ENCODE measurements around the gene ADAMTS17.

Gene ADAMTS17

GRCh38 chr15:100276506-100276905, 65.3 kb downstream of the ADAMTS17 start:
- no peak for DNase-seq (ENCODE audit: low read depth in 3 of 3)

DNA sequence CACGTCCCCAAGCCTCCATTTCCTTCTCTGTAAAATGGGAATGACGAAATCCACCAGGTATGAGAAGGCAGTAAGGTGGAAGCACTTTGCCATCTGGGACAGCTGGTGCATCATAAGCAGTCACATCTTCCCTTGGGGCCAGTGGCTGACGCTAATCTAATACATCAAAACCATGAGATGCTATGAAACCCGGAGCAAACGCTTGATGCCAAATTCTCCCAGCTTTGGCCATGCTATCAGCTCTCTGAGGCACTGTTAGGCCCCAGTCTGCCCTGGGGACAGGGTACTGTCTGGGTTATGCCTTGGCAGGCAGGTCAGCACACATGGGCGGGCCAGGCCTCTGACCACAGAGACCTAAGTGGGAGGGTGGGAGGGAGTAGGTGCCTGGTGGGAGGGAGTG, 66.1 kb downstream of the ADAMTS17 start:
- DNase-seq (ENCODE audit: low read depth in 3 of 3) = no peak

DNA sequence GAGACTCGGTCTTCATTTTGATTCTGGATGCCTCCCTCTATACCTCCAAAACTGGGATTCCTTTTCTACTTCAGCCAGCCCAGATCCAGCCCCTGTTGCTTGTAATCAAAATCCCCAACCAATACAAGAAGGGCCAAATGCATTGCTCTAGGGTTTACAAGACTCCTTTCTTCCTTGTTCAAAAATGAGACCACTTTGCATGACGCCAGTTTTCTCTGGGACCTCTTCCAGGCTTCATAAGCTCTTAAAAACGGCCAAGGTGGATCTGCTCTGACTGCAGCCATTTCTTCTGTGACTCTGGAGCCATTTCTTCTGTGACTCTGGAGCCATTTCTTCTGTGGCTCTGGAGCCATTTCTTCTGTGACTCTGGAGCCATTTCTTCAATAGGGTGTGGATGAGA, 71.9 kb downstream of the ADAMTS17 start:
- no peak for DNase-seq (ENCODE audit: low read depth in 3 of 3)

DNA sequence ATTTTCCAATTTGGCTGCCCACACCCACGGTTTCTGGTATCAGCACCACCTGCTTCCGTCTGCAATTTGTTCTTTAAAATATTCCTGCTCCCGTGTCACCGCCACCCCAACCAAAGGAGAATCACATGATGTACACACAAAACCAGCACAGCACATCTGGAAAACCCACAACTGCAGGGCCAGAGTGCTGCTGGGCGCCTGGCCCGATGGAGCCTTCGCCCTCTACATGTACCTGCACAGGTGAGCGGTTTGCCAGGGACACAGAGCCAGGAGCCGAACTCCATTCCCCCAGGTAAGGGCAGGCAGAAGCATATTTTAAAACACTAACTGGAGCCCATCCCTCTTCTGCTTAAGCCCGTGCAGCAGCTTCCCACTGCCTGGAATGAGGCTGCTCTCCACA, 75.6 kb downstream of the ADAMTS17 start:
- DNase-seq (ENCODE audit: low read depth in 3 of 3) = no peak

DNA sequence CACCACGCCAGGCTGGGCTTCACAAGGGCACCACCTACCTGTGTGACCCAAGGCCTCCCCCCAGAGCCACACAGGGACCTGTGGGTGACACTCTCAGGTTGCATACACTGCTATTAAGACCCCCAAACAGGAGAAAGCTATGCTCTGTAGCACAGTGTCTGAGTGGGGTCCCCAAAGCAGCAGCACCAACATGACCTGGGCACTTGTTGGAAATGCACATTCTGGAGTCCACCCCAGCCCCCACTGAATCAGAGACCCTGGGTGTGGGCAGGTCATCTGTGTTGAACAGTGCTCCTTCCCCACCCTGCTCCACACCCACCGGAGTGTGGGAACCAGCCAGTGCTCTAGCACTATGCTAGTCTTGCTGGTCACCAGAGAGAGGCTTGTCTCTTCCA, 76.1 kb downstream of the ADAMTS17 start:
- DNase-seq (ENCODE audit: low read depth in 3 of 3) = no peak

DNA sequence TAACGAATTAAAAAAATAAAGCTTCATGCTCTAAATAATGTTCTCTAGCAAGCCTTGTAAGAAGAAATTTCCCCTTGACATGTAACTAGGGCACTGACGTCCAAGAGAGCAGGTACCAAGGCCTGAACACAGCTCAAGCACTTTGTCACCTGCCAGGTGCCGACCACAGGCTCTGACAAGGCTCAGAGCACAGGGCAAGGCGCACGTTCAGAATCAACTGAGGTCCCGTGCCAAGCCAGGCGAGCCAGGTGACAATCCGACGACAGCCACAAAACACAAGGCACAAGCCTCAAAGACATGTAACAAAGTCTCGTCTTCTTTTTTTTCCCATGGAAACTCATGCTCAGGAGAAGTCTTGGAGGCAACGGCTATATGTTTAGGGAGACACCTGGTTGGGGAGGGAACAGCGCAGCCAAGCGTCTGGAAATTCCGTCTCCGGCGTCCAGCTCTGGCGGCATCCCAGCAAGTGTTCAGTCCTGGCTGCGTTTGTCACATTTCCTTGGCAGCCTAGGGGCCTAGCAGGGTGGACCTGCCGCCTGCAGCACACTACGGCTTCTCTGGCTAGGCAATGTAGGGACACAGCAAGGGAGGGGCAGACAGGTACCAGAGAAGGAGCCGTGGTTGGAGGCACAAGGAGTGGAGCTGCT, 76.7 kb downstream of the ADAMTS17 start:
- no peak for DNase-seq (ENCODE audit: low read depth in 3 of 3)

GRCh38 chr15:100263721-100264455, 77.9 kb downstream of the ADAMTS17 start:
- DNase-seq (ENCODE audit: low read depth in 3 of 3) = no peak

DNA sequence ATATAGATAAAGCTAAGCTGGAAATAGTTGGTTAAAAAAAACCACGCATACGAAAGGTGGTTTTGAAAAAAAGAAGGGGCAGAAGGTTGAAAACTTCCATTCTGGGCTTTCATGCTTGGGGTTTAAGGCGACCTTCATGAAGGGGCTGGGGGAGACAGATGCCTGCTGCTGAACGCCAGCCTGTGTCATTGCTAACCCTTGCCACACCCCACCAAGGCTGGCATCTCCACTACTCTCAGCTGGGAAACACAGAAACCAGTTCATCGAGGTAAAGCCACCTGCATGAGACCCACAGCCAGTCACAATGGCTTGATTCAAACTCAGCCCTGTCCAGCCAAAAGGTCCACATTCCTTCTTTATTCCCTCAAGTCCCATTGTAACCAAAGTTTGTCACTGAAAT, 78.7 kb downstream of the ADAMTS17 start:
- no peak for DNase-seq (ENCODE audit: low read depth in 3 of 3)

DNA sequence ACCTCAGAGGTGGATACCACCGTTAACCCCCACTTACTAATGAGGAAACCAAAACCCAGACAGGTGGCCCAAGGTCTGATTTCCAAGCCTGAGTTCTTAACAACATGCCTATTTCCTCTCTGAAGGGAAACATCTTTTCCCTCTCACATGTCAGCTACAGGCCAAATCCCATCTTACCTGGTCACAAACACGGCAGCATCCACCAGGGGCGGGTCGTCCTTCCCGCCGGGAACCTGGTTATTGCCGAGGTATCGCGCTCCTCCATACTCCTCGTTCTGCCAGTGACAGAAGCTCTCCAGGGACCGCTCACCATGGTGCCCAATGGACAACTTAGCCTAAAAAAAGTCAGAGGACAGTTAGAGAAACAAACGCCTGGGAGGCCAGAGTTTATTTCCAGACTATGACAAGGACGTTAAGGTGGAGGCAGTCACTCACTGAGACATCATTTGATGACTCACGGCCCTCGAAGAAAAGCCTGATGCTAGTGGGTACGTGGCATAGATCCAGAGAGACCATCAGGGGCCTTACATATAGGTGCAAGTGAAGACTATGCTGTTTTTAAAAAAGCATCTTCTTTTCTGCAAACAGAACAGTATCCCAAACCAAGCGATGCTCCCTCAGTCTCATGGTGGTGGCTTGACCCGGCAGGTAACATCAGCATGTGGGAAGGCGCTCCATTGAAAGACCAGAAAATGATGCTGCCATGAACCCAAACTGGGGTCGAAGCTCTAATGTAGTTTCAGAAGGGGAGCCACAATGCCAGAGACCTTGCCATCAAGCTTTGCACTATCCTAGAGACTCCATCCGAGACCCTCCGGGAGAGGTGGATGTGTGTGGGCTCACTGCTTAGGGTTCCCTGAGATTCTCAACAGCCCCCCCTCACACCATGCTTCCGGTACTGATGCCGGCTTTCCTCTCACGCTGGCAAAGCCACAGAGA, 80.2 kb downstream of the ADAMTS17 start:
- no peak for DNase-seq (ENCODE audit: low read depth in 3 of 3)

GRCh38 chr15:100259266-100259665, 82.5 kb downstream of the ADAMTS17 start:
- no peak for DNase-seq (ENCODE audit: low read depth in 3 of 3)

- no peak for DNase-seq (ENCODE audit: low read depth in 3 of 3)
Measured at GRCh38 chr15:100256970-100257650, 84.7 kb downstream of the ADAMTS17 start.

- DNase-seq (ENCODE audit: low read depth in 3 of 3) = no peak
Measured at GRCh38 chr15:100256101-100256969, 85.4 kb downstream of the ADAMTS17 start.

DNA sequence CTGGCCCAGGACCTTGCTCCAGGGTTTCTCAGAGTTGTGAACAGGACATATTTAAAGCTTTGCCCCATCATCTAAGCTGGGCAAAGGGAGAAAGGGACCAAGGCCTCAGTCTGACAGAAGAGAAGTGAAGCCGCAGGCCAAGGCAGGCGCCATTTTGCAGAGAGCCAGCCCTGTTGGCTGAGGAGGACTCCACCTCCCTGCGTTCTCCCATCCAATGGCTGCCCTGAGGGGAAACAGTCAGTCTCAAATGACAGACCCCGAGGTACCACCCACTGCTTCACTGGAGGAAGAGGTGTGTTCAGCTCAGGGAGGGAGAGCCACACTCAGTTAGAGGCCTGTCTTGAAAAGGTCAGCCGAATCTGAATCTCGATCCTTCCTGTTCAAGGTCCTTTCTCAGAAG, 86.1 kb downstream of the ADAMTS17 start:
- DNase-seq (ENCODE audit: low read depth in 3 of 3) = no peak

- no peak for DNase-seq (ENCODE audit: low read depth in 3 of 3)
Measured at GRCh38 chr15:100254691-100255090, 87.1 kb downstream of the ADAMTS17 start.

DNA sequence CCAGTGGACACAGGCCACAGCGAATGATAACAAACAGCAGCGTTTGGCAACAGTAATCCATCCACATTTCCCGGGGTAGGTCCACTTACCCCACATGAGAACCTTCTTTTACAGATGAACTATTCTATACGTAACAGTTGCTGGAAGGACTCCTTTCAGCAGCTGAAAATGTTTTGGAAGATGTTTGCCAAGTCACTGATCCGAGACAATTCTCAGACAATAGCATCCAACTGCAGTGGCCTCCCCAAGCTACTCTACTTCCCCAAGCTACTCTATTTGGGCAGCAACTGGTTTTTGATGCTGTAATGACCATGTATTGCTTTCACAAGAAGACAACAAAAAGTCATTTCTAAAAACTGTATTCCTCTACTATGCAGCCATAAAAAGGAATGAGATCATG, 87.5 kb downstream of the ADAMTS17 start:
- DNase-seq (ENCODE audit: low read depth in 3 of 3) = no peak

DNA sequence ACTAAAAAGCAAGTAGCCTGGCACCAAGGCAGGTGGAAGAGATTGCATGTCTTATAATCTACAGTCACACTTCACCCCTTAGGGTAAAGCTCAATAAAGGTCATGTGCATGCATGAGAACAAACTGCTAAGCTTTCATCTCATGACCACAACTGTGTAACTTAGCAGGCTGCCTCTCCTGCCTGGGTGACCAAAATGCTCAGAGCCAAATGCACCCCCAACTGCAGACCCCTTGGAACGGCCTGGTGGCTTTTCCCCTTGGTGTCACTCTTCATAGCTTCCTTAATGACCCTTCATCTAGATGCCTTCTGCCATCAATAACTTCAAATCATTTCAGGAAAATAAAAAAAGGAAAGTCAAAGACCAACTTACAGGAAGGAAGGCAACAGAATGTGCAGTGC, 88.1 kb downstream of the ADAMTS17 start:
- DNase-seq (ENCODE audit: low read depth in 3 of 3) = no peak

GRCh38 chr15:100252779-100253417, 88.9 kb downstream of the ADAMTS17 start:
- DNase-seq (ENCODE audit: low read depth in 3 of 3) = no peak

DNA sequence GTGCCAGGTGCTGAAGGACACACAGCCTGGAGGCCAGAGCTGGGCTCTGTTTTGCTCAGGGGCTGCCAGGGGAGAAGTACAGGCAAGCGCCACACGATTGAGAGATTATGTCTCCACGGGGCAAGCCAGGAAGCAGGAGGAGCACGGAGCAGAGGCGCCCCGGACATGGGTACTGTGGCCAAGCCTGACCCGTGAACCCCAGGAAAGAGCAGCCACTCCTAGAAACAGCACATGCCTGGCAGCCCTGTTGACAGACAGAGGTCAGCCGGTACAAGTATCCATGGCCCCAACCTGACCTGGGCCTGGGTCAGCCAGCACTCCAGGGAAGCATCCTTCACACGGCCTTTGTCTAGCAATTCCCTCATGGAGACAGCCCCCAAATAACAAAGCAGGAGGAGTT, 89.4 kb downstream of the ADAMTS17 start:
- DNase-seq (ENCODE audit: low read depth in 3 of 3) = no peak

DNA sequence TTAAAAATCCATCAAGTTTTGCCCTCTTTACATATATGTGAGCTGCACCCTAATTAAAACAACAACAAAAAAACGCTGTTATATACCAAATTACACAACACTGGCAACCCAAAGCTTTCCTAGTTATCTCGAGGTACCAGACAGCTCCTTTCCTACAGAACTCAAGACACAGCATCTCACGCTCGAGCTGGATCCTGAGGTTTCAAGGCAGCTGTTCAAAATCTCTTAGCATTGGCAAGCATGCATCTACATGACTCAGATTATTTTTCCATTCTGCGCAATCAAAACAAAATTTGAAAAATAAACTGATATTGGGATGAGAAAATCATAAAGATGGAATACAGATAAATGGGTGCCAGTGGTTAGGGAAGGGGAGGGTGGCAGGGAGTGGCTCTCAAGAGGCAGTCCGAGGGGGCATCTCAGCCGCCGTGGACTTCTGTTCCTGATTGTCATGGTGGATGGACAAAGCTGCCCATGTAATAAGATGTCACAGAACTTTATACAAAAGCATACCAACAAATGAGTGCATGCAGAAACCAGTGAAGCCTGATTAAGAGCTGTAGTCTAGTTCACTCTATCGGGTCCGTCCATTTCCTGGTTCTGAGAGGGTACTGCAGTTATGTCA, 91.5 kb downstream of the ADAMTS17 start:
- no peak for DNase-seq (ENCODE audit: low read depth in 3 of 3)

Data from stimulated activated CD4-positive, alpha-beta T cell treated with anti-CD3 and anti-CD28 coated beads, TNF-alpha, amount 100 ng/mL, for 4 hours (primary cell).